HG03108 (cell line): ENCODE results near the gene RAPGEF6.
"Not testable (repeated sequence)": the region's sequence is repeated elsewhere in the genome, so short reads cannot be mapped to it uniquely, and the experiment has no call there.

Experiments
- ATAC-seq: cut with Tn5 transposase; IDR thresholded peaks from one replicate; pipeline ENCODE4 v1.9.1; 2021; ENCODE audit warnings: moderate library complexity; ENCODE audit not compliant: unreplicated experiment

The RAPGEF6 gene

DNA sequence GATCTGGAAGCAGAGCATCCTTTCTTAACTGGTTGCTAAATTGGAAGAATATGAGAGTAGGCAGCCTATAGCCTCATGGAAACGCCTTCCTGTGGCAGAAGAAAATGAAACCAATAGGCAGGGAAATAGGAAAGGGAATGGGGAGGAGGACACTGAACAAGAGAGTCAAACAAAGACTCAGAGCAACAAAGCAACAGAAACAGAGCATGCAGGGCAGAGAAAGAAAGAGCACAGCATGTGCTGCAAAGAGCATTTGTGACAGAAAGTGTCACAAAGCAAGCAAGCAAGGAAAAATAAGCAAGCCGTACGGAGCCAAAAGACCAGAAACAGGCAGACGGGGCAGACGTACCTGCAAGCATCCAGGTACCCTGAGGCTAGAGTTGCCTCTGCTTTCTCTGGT is 123.1 kb downstream of the RAPGEF6 start:
- no peak for ATAC-seq

DNA sequence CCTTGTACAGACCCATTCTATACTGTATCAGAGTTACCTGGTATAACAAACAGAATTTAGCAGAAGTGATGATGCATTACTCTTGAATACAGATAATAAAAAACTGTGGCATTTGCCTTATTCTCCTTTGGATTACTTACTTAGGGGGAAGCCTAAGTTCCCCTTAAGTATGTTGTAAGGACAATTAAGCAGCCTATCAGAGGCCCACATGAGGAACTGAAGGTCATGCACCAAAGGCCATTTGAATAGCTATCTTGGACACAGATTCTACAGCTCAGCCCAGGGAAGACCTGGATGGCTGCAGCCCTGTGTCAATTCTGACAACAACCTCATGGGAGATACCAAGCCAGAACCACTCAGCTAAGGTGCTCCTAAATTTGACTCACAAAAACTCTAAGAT is 125.2 kb downstream of the RAPGEF6 start:
- ATAC-seq = no peak

DNA sequence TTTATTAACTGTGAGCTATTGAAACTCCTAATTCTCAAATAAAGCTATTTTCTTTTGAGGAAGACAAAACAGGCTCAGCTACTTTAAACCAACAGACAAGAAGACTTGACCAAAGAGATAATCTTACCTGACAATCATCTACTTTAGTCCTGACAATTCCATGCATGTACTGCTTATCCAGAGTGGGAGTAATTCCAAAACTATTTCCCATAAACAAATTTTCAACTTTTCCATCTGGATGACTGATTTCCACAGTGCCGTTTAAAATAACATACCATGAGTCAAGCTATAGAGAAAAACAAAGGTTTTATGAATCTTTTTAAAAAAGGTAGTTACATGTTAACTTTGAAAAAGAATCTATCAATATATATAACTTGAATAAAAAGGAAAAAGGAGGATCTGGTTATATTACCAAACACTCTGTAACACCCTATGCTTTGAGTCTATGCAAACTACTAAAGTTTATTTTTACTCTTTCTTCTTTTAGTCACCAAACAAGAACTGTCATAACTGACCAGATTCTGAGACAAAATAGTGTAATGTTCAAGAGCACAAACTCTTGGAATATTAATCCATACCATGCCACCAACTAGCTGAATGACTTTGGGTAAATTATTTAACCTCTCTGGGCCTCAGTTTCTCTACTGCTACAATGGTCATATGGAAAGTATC is 129.7 kb downstream of the RAPGEF6 start:
- ATAC-seq = no peak

- ATAC-seq = peak; percentile 93
Measured at GRCh38 chr5:131496400-131496713, 138.7 kb downstream of the RAPGEF6 start.

DNA sequence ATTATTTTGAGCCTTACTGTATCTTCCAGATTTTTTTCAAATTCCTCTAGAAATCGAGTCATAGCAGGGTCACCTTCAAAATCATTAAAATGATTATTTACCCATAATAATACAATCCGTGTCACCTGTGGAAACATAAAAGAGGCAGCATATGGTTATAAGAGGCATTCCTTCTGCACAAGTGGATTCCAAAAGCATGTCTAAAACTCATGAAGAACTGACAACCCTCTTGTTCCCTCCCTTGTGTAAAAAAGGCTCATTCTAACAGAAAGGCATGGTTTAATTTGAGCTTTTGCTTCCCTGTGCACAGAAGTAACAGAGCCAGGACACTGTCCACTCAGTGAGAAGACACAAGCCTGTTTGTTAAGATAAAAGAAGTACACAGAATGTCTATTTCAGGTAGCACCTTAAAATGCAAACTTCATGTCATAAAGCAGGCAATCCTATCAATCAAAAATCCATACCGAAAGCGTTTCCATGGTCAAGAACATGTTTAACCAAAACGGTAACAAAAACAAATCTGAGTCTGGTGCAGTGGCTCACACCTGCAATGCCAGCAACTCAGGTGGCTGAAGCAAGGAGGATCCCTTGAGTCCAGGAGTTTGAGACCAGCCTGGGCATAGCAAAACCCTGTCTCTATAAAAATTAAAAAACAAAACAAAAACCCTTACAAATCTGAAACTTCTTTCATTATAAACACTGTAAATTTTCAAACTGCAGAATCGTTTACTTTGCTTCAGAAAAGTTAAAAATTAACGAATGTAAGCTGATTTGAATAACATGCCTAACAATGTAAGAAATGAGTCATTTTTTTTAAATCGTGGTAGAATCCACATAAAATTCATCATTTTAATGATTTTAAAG is 139.3 kb downstream of the RAPGEF6 start:
- ATAC-seq = no peak

- no peak for ATAC-seq
Measured at GRCh38 chr5:131491749-131492148, 143.3 kb downstream of the RAPGEF6 start.

DNA sequence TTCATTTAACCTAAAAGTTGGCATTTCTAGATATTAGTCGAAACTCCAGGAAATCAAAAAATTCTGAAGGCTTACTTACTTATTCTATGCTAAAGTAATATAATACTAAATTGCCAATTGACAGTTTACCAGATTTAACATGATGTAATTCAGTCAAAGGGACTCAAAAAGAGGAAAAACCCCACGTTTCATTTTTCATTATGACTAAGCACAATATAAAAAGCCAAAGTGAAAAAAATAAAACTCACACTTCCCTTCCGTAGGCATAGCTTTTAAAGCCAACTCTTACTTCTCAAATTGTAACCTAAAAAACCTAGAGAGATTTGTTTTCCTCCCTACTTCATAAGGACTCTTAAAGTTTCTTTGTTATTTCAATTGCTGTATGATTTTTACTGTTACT is 146.6 kb downstream of the RAPGEF6 start:
- ATAC-seq = peak; percentile 92

- not testable (repeated sequence) for ATAC-seq
Measured at GRCh38 chr5:131487371-131487770, 147.7 kb downstream of the RAPGEF6 start.

DNA sequence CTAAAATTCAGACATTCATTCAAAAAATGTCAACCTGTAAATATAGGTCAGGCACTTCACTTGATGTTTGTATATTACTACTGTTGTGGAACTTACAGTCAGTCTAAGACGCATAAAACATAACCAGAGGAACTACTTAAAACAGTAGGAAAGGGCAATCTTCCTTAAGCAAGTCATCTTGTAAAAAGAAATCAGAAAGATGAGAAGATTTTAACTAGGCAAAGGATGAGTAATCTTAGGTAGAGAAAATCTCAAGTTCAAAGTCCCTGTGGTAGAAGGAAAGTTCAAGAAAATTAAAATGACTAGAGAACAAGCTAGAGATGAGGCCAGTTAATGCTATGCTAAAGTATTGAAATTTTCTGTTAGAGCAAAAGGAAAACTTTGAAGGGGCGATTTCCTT is 152.4 kb downstream of the RAPGEF6 start:
- ATAC-seq = no peak

- ATAC-seq = no peak
Measured at GRCh38 chr5:131481569-131481968, 153.5 kb downstream of the RAPGEF6 start.

GRCh38 chr5:131475541-131475941 is 159.5 kb downstream of the RAPGEF6 start:
- ATAC-seq = no peak

DNA sequence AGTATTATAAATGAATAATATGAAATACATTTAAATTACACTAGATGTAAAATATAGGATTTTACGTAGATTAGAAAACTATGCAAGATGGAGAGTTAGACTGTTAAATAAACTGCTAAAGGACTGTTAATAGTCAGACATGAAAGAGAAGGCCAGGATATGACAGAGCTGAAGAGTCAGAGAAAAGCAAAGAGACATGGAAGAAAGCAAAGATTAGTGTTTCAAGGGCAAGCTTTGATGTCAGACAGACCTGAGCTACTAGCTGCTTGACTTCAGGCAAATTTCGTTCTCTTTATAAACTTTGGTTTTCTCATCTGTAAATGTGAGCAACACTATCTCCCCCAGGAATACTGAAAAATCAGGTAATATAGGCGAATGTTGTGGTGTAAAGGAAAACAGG is 161.3 kb downstream of the RAPGEF6 start:
- no peak for ATAC-seq

DNA sequence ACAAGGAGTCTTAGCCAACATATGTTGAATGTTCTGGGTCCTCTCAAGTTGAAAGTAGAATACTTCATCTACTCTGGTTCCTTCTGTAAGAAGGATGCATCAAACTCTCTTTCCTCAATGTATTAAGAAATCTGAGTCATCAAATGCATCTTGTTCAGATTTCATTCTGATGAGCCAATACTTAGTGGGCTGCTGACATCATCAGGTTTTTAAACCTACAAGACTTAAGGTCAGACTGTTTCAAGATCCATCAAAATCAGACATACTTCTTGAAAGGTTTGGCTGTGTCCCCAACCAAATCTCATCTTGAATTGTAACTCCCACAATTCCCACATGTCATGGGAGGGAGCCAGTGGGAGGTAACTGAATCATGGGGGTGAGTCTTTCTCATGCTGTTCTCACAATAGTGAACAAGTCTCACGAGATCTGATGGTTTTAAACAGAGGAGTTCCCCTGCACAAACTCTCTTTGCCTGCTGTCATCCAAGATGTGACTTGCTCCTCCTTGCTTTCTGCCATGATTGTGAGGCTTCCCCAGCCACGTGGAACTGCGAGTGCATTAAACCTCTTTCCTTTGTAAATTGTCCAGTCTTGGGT is 168.8 kb downstream of the RAPGEF6 start:
- no peak for ATAC-seq

DNA sequence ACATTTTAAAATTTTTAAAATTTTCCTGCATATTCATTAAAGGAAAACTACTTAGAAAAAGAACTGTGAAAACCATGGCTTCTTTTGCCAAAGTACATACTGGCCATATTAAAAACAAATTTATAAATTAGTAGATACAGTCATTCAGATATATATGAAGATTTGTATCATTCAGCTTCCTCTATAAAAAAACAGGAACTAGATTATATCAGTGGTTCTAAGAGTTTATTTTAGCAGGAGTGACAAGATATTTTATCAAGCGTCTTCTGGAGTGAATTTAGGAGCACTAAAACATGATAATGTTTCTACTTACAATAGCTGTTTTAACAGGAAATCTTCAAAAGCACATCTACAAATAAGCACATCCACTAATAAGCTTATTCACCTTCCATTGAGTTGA is 171.4 kb downstream of the RAPGEF6 start:
- ATAC-seq = no peak

DNA sequence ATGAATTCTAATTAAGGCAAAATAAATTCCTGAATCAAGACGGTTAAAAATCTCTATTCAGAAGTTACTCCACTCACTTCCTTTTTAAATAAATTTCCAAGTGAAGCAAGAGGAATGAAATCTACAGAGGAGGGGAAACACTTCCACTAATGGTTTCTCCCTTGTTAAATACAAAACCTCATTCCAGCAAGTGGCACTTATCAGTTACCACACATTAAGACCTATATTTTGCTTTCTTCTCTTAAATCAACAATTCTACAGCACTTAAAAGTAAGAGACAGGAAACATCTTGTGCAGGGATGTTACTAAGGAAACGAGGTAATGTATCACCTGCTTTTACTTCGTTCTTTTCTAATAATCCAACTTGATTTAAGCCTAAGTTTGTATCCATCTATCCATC is 172.6 kb downstream of the RAPGEF6 start:
- ATAC-seq = no peak

DNA sequence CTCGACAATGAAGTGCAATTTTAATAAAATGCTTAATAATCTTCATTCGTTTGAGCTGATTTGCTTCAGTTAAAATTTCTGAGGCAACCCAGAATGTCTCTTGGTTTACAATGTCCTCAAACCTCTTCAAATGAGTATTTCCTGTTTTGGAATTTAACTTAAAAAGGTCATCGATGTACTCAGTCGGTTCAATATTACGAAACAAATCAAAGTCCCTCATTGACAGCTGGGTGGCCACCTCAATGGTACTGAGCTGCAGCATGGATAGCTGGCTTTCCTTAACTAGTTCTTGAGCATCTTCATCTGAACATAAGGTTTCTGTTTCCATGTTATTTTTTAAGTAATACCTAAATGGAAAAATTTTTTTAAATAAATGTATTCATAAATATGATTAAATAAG is 173.3 kb downstream of the RAPGEF6 start:
- no peak for ATAC-seq

- ATAC-seq = no peak
Measured at GRCh38 chr5:131460867-131461572, 174.0 kb downstream of the RAPGEF6 start.

DNA sequence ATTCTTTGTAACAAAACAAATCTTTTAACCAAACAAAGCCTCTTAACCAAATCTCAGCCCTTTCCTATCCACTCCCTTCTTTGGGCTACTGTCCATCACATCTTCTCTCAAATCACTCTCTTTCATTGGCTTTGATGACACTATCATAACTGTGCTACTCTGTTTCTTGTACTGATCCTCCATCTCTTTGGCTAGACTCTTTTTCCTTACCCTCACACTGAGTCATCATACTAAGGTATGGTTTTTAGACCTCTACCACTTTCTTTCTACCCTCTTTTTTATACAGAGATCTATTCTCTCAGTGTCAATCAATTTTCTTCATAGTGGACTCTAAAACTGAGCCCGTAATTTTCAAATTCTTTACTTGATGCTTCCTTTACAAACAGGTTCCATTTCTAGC is 174.9 kb downstream of the RAPGEF6 start:
- no peak for ATAC-seq

DNA sequence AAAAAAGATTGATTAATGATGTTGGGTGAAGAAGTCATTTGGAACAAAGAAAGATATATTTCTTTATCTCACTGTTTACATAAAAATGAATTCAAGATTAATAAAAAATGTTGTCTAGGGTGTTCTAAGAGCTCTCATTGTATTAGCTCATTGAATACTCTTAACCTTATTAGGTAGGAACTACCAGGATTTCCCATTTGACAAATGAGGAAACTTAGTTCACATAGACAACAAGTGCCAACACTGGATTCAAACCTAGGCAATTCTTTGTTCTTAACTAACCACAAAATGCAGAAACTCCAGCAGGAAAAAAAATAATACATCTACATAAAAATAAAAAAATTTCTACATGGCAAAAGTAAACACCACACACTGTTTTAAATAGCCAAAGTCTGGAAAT is 175.8 kb downstream of the RAPGEF6 start:
- ATAC-seq = no peak

DNA sequence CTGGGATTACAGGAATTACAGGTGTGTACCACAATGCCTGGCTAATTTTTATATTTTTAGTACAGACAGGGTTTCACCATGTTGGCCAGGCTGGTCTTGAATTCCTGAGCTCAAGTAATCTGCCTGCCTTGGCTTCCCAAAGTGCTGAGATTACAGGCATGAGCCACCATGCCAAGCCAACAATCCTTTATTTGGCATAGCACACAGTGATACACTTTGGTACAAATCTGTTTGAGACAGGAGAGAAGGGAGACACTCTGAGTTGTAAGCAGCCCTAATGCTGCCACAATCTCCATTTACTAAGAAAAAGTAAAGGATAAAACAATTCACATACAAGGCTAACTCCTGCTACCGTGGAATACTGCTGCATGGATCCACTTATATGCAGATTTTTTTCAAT is 177.8 kb downstream of the RAPGEF6 start:
- no peak for ATAC-seq

DNA sequence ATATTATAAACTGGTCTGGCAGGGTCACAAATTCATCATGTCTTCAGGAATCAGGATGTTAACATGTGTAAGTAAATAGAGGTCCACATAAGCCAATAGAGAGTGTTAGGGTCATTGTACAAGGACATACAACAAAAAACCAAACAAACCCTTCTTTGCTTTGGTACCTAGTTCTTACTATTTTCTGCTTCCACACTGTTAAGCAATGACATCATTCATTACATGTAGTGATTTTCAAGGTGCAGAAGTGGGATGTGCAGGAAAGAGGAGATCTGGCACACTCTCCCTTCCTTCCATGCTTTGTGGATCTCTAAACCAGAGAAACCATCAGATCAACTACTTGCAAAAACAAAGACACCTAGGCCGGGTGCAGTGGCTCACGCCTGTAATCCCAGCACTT is 184.1 kb downstream of the RAPGEF6 start:
- ATAC-seq = no peak

- ATAC-seq = no peak
Measured at GRCh38 chr5:131441184-131441583, 193.8 kb downstream of the RAPGEF6 start.
